Thymus (tissue), 11 donors: ENCODE measurements around the gene PLSCR1. TPM values are rescaled to one million over a fixed set of nuclear protein-coding genes. Genes with fewer than 3 reads are reported as not detected.
"Not testable (repeated sequence)": the region's sequence is repeated elsewhere in the genome, so short reads cannot be mapped to it uniquely, and the experiment has no call there.

Experiments
- DNase-seq, 9 donors: peaks; one replicate each; pipeline ENCODE4 v3.0.0-alpha.2; 2013; ENCODE audit warnings: low spot score in 9 of 9, low read depth in 6 of 9, missing footprints in 1 of 9
- H3K27ac ChIP-seq, 2 donors: one replicate each; pipeline ENCODE4 v1.5.1; 2013; ENCODE audit warnings: control low read depth in 1 of 2, low read depth in 1 of 2, low read length in 1 of 2, mild to moderate bottlenecking in 1 of 2, moderate library complexity in 1 of 2
- H3K27me3 ChIP-seq, 2 donors: one replicate each; pipeline ENCODE4 v1.5.1; 2013; ENCODE audit warnings: low read length in 1 of 2; ENCODE audit not compliant: control insufficient read depth in 2 of 2, insufficient read depth in 1 of 2
- H3K36me3 ChIP-seq, 2 donors: one replicate each; pipeline ENCODE4 v1.5.1; 2013; ENCODE audit warnings: low read length in 1 of 2, mild to moderate bottlenecking in 1 of 2, moderate library complexity in 1 of 2; ENCODE audit not compliant: control insufficient read depth in 2 of 2, insufficient read depth in 2 of 2
- H3K4me1 ChIP-seq, 2 donors: one replicate each; pipeline ENCODE4 v1.5.1; 2013; ENCODE audit warnings: low read length in 2 of 2; ENCODE audit not compliant: control insufficient read depth in 2 of 2, insufficient read depth in 2 of 2
- H3K4me3 ChIP-seq, 2 donors: one replicate each; pipeline ENCODE4 v1.5.1; 2013; ENCODE audit warnings: low read length in 2 of 2, control low read depth in 1 of 2, mild to moderate bottlenecking in 1 of 2
- H3K9me3 ChIP-seq, 2 donors: one replicate each; pipeline ENCODE4 v1.5.1; 2013; ENCODE audit warnings: low read length in 1 of 2, mild to moderate bottlenecking in 1 of 2; ENCODE audit not compliant: control insufficient read depth in 2 of 2, insufficient read depth in 1 of 2
- WGBS: extraction: QIAGEN DNeasy Blood & Tissue Kit; methylation state at CpG from one replicate; pipeline ENCODE4 v1.1.7; 2013; 5-methylcytosine and 5-hydroxymethylcytosine counted together
- polyA plus RNA-seq: library from polyadenylated mRNA; stranded (reverse); fragments of 200-250 nt; gene quantifications from one replicate; pipeline ENCODE4 v1.2.3, GENCODE V29; 2013
- total RNA-seq: library from RNA; stranded (reverse); fragments of 120-200 nt; gene quantifications from one replicate; pipeline ENCODE4 v1.2.4, GENCODE V29; 2013
- donor health status: healthy.

Gene PLSCR1
- total and polyA plus RNA-seq, 2 donors: 84.7 to 98.8 TPM

DNA sequence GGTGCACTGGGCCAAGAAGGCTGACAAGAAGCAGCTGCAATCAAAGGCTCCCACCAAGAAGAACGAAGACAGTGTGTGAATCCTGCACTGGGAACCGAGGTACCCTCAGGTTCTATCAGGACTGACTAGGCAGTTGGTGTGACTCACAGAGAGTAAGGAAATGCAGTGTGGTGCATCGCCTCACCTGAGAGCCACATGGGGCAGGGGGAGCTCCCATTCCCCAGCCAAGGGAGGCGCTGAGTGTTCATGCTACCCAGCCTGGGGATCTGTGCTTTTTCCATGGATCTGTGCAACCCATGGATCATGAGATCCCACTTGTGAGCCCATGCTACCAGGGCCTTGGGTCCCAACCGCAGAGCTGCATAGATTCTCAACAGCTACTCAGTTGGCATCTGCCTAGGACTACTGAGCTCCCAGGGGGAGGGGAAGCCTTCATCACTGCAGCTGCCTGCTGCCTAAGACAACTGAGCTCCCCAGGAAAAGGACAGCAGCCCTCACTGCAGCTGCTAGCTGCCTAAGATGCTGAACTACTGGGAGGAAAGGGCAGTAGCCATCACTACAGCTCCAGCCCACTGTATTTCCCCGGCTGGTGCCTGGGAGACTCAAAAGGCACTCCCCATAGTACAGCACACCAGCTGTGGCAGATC is 68.2 kb downstream of the PLSCR1 start:
- H3K4me1 ChIP-seq: peaks cover 0 to 3% of the 10 kb centered on the region in 2 donors
- H3K27ac ChIP-seq: no peak overlapping the region
- no peak for DNase-seq
- no peaks in the 10 kb centered on the region for H3K9me3 ChIP-seq
- no peak overlapping the region for H3K4me3 ChIP-seq
- H3K36me3 ChIP-seq: no peaks in the 10 kb centered on the region
- WGBS: 97% methylated on average over 6 of the region's 6 CpGs
- H3K27me3 ChIP-seq: no peaks in the 10 kb centered on the region

DNA sequence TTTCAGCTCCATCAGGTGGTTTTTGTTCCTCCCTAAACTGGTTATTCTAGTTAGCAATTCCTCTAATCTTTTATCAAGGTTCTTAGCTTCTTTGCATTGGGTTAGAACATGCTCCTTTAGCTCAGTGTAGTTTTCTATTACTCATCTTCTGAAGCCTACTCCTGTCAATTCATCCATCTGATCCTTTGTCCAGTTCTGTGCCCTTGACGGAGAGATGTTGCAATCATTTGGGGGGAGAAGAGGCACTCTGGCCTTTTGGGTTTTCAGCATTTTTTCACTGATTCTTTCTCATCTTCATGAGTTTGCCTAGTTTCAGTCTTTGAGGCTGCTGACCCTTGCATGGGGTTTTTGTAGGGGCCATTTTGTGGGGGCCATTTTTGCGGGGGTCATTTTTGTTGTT is 69.4 kb downstream of the PLSCR1 start:
- not testable (repeated sequence) for H3K9me3 ChIP-seq, H3K27me3 ChIP-seq, H3K36me3 ChIP-seq, H3K4me3 ChIP-seq, DNase-seq, H3K4me1 ChIP-seq, H3K27ac ChIP-seq
- 98% methylated on average over 2 of the region's 2 CpGs for WGBS

DNA sequence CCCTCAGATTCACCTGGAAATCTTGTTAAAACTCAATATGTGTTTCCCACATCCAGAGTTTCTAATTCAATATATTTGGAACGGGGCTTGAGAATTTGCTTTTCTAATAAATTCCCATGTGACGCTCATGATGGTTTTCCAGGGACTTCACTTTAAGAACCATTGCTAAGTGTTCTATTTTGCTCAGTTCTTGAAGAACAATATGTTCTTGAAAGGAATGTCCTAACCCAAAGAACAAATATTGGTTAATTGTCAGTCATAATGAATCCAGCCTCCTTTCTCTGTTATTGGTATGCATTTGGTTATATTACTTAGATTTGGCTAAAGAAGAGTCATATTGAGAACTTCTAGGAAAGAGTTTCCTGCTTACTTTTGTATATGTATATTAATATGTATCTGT is 70.7 kb downstream of the PLSCR1 start:
- Histone ChIP-seq H3K27ac (no peak overlapping the region), H3K9me3 (no peaks in the 10 kb centered on the region), H3K27me3 (no peaks in the 10 kb centered on the region), H3K36me3 (no peaks in the 10 kb centered on the region), H3K4me3 (no peak overlapping the region), H3K4me1 (peaks cover 0 to 15% of the 10 kb centered on the region in 2 donors)
- no peak for DNase-seq
- 97% methylated on average over 2 of the region's 2 CpGs for WGBS

DNA sequence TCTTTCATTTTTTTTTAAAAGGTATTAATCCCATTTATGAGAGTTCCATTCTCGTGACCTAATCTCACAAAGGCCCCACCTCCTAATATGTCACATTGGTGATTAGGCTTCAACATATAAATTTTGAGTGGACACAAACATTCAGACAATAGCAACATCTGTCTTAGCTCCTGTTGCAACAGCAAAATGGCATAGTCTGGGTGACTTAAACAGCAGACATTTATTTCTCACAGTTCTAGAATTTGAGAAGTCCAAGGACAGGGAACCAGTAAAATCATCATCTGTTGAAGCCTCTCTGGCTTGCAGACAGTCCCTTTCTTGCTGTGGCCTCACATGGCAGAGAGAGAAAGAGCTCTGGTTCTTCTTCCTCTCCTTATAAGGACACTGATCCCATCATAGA is 71.8 kb downstream of the PLSCR1 start:
- 98% methylated on average over 1 of the region's 1 CpG for WGBS
- Histone ChIP-seq H3K36me3 (no peaks in the 10 kb centered on the region), H3K4me3 (no peak overlapping the region), H3K9me3 (no peaks in the 10 kb centered on the region), H3K27me3 (no peaks in the 10 kb centered on the region), H3K4me1 (peaks cover 0 to 15% of the 10 kb centered on the region in 2 donors), H3K27ac (no peak overlapping the region)
- no peak for DNase-seq

DNA sequence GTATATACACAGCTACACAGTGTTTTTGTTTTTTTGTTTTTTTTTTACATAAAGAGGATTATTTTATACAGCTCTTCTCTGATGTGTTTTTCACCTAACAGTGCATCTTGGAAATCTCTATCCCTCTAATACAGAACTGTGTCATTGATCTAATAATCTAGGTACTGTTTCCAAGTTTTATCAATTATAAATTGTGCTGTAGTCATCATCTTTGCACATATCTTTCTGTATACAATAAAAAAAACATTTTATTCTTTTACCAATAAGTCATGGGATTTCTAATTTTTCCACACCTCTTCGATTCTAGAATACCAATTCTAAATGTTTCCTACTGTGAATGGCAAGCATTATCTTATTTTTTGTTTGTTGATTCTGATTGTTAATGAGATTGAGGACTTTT is 73.4 kb downstream of the PLSCR1 start:
- Histone ChIP-seq H3K27ac (no peak overlapping the region), H3K36me3 (no peaks in the 10 kb centered on the region), H3K4me1 (peaks cover 0 to 15% of the 10 kb centered on the region in 2 donors), H3K4me3 (no peak overlapping the region), H3K9me3 (no peaks in the 10 kb centered on the region), H3K27me3 (no peaks in the 10 kb centered on the region)
- WGBS: 99% methylated on average over 1 of the region's 1 CpG
- DNase-seq: no peak

DNA sequence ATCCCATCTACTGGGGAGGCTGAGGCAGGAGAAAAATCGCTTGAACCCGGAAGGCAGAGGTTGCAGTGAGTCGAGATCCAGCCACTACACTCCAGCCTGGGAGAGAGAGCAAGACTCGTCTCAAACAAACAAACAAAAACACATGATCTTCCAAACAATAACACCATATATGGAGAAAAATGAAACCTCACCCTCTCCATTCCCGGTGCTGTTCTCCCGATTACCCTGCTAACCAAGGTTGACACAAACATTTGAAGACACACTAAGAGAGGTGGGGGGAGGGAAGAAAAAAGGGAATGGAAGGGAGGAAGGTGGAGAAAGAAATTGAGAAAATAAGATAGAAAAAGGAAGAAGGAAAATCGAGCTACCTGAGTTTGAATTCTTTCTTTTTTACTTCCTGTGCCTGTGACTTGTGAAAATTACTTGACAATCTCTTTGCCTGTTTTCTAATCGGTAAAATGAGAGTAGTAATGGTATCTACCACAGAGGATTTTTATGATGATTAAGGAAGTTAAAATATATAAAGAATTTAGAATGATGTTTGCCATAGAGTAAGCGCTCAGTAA is 73.9 kb downstream of the PLSCR1 start:
- Histone ChIP-seq H3K4me3 (no peak overlapping the region), H3K36me3 (no peaks in the 10 kb centered on the region), H3K27ac (no peak overlapping the region), H3K27me3 (no peaks in the 10 kb centered on the region), H3K9me3 (no peaks in the 10 kb centered on the region), H3K4me1 (peaks cover 0 to 16% of the 10 kb centered on the region in 2 donors)
- WGBS: 97% methylated on average over 9 of the region's 9 CpGs
- no peak for DNase-seq

DNA sequence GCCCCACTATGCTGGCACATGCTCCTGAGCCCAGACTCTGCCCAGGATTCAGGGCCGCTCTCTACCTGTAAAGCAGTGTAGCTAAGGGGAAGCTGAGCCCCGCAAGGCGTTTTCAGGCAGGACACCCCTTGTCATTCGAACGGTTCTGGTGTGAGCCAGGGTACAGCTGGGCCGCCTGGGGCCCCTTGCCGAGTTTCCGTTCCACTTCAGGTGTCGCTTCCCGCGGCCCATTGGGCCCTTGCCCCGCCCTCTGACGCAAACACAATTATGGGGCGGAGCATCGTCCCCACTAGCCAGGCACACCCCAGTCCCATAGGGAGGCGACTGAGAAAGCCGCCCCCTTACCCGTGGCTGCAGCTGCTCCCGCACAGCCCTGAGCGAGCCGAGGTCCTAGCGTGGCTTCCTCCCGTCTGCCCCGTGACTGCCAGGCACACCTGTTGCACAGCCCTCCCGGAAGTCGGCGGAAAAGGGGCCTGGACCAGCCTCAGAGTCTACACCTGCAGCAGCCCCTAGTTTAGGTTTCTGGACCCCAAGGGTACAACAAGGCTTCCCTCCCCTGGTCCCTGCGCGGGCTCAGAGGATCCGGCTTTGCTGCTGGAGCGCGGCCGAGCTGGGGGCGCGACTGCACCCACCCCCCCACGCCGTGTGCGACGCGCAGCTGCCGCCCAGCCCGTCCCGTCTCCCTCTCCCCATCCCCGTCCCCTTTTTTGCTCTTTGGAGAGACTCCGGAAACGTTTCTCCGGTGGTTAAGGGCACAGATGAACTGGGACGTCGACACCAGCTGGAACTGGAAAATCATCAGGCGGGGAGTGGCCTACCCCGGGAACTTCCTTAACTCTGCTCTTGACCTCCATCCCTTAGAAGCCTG is 75.0 kb downstream of the PLSCR1 start, which contains the start of gene PLSCR2:
Gene PLSCR2, minus strand, starts transcription at position 412 of the 868 bp plus-strand sequence. CDS start 9,657 bp downstream, outside the sequence.
- Histone ChIP-seq H3K4me1 (peaks cover 0 to 16% of the 10 kb centered on the region in 2 donors), H3K9me3 (no peaks in the 10 kb centered on the region), H3K36me3 (no peaks in the 10 kb centered on the region), H3K27me3 (no peaks in the 10 kb centered on the region), H3K4me3 (peak within 1 kb of the TSS; percentile 54 to 55), H3K27ac (peak within 1 kb of the TSS; percentile 44 to 81)
- WGBS: 8% methylated on average over 51 of the region's 51 CpGs
- peak; percentile 35 to 91 (median 64) for DNase-seq

DNA sequence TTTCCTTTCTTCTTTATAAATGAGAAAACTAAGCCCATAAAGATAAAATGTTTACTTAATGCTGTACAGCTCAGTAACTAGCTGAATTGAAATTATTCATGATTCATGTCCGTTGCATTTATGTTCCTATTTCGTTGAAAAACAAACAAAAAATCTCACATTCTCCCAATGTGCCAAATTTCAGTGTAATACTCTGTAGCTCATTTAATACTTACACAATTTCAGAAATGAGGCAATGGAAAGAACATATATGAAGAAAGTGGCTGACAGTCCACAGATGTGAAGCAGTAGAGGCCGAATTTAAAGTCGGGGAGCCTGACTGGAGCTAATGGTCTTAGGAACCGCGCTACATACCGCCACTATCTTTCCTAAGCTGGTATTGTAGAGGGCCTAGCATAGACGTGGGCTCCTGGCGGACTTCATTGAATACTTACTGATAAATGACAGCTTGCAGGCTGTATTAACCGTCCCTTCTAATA is 75.7 kb downstream of the PLSCR1 start:
- H3K4me1 ChIP-seq: peaks cover 0 to 16% of the 10 kb centered on the region in 2 donors
- 93% methylated on average over 10 of the region's 10 CpGs for WGBS
- H3K27ac ChIP-seq: peak overlapping the region; percentile 44 to 81
- no peaks in the 10 kb centered on the region for H3K27me3 ChIP-seq
- H3K36me3 ChIP-seq: no peaks in the 10 kb centered on the region
- peak overlapping the region; percentile 54 to 55 for H3K4me3 ChIP-seq
- H3K9me3 ChIP-seq: no peaks in the 10 kb centered on the region
- DNase-seq: peak in 1 of 9 donors; percentile 13

DNA sequence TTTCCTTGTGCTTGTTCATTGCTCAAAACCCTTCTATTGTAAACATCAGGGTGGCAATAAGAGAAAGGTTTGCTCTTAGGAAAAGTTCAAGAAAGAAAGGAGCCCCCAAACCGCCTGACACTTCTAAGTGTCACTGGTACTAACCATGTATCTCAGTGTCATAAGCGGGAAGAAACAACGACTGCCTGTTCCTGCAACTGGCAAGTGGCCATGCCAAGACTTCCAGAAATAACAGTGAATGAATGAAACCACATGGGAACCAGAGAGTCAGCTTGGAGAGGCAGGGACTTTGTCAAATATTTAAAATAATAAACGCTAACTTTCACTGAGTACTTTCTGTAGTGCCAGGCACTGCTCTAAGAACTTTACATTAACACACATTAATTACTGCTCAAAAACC is 76.2 kb downstream of the PLSCR1 start:
- H3K27ac ChIP-seq: peak overlapping the region in 1 of 2 donors; percentile 81
- no peaks in the 10 kb centered on the region for H3K36me3 ChIP-seq
- peaks cover 0 to 16% of the 10 kb centered on the region in 2 donors for H3K4me1 ChIP-seq
- no peaks in the 10 kb centered on the region for H3K27me3 ChIP-seq
- WGBS: 96% methylated on average over 4 of the region's 4 CpGs
- no peak overlapping the region for H3K4me3 ChIP-seq
- H3K9me3 ChIP-seq: no peaks in the 10 kb centered on the region
- no peak for DNase-seq
